Mucosa of descending colon (tissue), 3 donors: ENCODE measurements around the gene VPS16. TPM values are rescaled to one million over a fixed set of nuclear protein-coding genes. Genes with fewer than 3 reads are reported as not detected.

Source experiments
- ATAC-seq: fragments of 200-7000 bp; cut with Tn5 transposase; one replicate; pipeline ENCODE4 v1.9.1; 2020; ENCODE audit warnings: mild to moderate bottlenecking, moderate library complexity
- DNase-seq, 3 donors: peaks; one replicate each; pipeline ENCODE4 v3.0.0-alpha.2; 2020
- H3K36me3 ChIP-seq: fragments of 200-600 bp; one replicate; pipeline ENCODE4 v1.8.0; 2021; ENCODE audit warnings: low read depth, mild to moderate bottlenecking
- H3K4me1 ChIP-seq: fragments of 200-600 bp; one replicate; pipeline ENCODE4 v1.8.0; 2021; ENCODE audit warnings: low read depth, mild to moderate bottlenecking
- H3K4me3 ChIP-seq: fragments of 200-600 bp; one replicate; pipeline ENCODE4 v1.8.0; 2021; ENCODE audit warnings: mild to moderate bottlenecking
- H3K9me3 ChIP-seq: fragments of 200-600 bp; one replicate; pipeline ENCODE4 v1.8.0; 2021; ENCODE audit warnings: mild to moderate bottlenecking
- intact Hi-C, 2 donors: fragments of 100-400 bp; cut with DNase I in 1 of 2; cut with micrococcal nuclease in 1 of 2; formaldehyde crosslinking; loops; one replicate each; pipeline versions ENCODE4 v1.11.0 to v1.11.1; 2022; cut with DNase I, micrococcal nuclease
- total RNA-seq, 3 donors: library from RNA; stranded (reverse); fragmentation: NEBNext Ultra II Directional in 2 of 3; extraction: Animal tissue kit (Norgen Biotek cat#: 25700) in 2 of 3; gene quantifications; one replicate each; pipeline versions ENCODE4 v1.2.1 to v1.2.4, GENCODE V29; 2021 to 2023
- TF ChIP-seq, protein P1 (sequence below): fragments of 200-600 bp; IDR thresholded peaks from one replicate; pipeline ENCODE4 v1.8.0; 2022; ENCODE audit warnings: antibody characterized with exemption, mild to moderate bottlenecking
- donor health status: DM: no; HTN: no; CAD: no; lungs with moderate emphysema.
- donor health status: DM: no; HTN: no; CAD: no.
- donor health status: DM: no; HTN: yes; CAD: no.

Gene VPS16
- total RNA-seq, 3 donors from 2014 or later, result 36.9 to 52.0 (median 38.5) TPM

DNA sequence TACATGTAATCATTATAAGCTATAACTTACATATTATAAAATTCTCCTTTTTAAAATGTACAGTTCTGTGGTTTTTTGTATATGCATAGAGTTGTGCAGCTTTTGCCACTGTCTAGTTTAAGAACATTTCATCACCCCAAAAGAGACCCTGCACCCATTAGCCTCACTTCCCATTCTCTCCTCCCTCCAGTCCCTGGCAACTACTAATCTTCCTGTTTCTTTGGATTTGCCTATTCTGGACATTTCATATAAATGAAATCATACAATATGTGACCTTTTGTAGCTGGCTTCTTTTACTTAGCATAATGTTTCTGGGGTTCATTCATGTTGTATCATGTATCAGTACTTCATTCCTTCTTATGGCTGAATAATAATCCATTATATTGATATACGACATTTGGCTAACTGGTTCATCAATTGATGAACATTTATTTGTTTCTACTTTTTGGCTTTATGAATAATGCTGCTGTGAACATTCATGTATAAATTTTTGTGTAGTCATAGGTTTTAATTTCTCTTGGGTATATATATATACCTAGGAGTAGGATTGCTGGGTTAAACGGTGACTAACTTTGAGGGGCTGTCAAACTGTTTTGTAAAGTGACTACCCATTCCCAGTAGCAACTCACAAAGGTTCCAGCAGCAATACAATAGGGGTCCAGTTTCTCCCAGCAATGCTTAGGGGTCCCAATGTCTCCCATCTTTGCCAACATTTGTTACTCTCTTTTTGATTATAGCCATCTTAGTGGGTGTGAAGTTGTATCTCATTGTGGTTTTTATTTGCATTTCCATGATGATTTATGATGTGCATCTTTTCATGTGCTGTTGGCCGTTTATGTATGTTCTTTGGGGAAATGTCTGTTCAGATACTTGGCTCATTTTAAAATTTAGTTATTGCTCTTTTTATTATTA, 43.4 kb downstream of the VPS16 start:
- DNase-seq, result no peak
- H3K4me3 ChIP-seq, result no peak overlapping the region
- no peak for ATAC-seq
- peaks cover 7% of the 10 kb centered on the region for H3K4me1 ChIP-seq
- TF ChIP-seq, protein P1, sequence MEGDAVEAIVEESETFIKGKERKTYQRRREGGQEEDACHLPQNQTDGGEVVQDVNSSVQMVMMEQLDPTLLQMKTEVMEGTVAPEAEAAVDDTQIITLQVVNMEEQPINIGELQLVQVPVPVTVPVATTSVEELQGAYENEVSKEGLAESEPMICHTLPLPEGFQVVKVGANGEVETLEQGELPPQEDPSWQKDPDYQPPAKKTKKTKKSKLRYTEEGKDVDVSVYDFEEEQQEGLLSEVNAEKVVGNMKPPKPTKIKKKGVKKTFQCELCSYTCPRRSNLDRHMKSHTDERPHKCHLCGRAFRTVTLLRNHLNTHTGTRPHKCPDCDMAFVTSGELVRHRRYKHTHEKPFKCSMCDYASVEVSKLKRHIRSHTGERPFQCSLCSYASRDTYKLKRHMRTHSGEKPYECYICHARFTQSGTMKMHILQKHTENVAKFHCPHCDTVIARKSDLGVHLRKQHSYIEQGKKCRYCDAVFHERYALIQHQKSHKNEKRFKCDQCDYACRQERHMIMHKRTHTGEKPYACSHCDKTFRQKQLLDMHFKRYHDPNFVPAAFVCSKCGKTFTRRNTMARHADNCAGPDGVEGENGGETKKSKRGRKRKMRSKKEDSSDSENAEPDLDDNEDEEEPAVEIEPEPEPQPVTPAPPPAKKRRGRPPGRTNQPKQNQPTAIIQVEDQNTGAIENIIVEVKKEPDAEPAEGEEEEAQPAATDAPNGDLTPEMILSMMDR, result no peak
- H3K36me3 ChIP-seq, result no peaks in the 10 kb centered on the region
- H3K9me3 ChIP-seq, result no peaks in the 10 kb centered on the region
- intact Hi-C loops, result no loop called here

DNA sequence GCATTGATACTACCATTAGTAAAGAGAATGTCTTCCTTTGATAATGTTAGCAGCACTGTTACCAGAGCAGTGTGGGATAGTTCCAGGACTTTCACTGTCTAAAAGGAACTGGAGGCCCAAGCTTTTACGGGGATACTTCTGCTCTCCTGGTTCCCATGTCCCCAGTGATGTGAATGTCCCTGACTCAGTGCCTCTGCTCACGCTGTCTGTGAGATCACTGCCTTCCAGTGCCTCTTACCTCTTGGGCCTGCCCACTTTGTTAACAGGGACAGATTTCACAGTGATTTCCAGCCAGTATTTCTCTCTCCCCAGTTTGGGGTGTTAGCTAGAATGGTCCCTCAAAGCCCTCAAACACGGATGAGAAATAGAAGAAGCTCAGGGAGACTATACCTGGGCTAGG, 47.2 kb downstream of the VPS16 start:
- DNase-seq, result no peak
- Histone ChIP-seq H3K4me3 (no peak overlapping the region), H3K9me3 (no peaks in the 10 kb centered on the region), H3K36me3 (no peaks in the 10 kb centered on the region), H3K4me1 (peaks cover 22% of the 10 kb centered on the region)
- ATAC-seq, result no peak
- TF ChIP-seq, protein P1, result no peak
- intact Hi-C loops, result no loop called here

DNA sequence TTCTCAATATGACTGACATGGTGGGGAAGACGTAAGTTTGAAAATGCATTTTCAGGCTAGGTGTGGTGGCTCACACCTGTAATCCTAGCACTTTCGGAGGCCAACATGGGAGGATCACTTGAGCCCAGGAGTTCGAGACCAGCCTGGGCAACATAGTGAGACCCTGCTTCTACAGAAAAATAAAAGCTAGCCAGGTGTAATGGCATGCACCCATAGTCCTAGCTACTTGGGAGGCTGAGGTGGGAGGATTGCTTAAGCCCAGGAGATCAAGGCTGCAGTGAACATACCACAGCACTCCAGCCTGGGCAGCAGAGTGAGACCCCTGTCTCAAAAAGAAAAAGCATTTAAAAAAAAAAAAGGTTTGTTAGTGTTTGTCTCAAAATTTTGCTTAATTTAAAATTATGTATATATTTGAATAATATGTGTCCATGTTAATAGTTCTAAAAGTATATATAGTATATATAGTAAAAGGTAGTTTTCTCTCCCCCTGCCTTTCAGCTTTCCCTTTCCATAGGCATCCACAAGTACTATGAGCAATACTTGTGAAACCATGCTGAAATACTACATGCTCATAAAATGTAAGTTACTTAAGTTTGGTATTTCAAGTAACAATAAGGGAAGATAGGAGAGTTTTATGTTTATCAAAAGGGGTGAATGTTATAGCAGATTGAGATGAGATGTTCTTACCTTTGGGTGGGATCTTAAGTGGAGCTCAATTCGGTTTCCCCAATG, 47.8 kb downstream of the VPS16 start:
- intact Hi-C loops, result no loop called here
- Histone ChIP-seq H3K4me3 (no peak overlapping the region), H3K36me3 (no peaks in the 10 kb centered on the region), H3K4me1 (peaks cover 22% of the 10 kb centered on the region), H3K9me3 (no peaks in the 10 kb centered on the region)
- no peak for DNase-seq
- no peak for ATAC-seq
- TF ChIP-seq, protein P1, result no peak

DNA sequence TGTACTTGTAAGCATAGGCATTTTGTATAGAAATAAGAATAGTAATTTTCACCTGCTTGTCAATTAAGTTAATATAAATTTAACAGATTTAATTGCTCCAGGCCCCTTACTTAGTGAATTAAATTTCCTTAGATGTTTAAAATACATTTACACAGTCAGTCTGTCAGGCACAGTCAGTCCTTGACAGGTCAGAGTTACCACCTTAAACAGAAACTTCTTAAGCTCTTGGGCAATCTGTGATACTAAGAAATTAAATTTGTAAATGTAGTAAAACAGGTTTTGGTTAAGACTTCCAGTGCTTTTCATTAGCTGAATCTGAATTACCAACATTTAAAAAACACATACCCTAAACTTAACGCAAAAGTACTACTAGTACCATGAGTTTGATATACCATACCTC, 48.7 kb downstream of the VPS16 start:
- Histone ChIP-seq H3K4me3 (no peak overlapping the region), H3K36me3 (no peaks in the 10 kb centered on the region), H3K4me1 (peaks cover 22% of the 10 kb centered on the region), H3K9me3 (no peaks in the 10 kb centered on the region)
- intact Hi-C loops, result no loop called here
- TF ChIP-seq, protein P1, result no peak
- ATAC-seq (no peak), DNase-seq (no peak)

DNA sequence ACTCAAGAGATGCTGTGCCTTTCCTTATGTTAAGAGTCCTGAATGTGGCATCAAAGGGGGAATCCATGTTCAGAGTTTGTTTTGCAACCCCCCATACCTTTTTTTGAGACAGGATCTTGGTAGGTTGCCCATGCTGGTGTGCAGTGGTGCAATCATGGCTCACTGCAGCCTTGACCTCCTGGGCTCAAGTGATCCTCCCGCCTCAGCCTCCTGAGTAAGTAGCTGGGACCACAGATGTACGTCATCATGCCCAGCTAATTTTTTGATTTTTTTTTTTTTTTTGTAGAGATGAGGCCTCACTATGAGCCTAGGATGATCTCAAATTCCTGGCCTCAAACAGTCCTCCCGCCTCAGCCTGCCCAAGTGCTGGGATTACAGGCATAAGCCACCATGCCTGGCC, 49.3 kb downstream of the VPS16 start:
- Histone ChIP-seq H3K4me3 (no peak overlapping the region), H3K4me1 (peaks cover 17% of the 10 kb centered on the region), H3K36me3 (no peaks in the 10 kb centered on the region), H3K9me3 (peaks cover under 1% of the 10 kb centered on the region)
- ATAC-seq, result no peak
- intact Hi-C loops, result no loop called here
- no peak for DNase-seq
- TF ChIP-seq, protein P1, result no peak
